HG02759 (cell line): ENCODE measurements around the gene BHMT.
"Not testable (repeated sequence)": the region's sequence is repeated elsewhere in the genome, so short reads cannot be mapped to it uniquely, and the experiment has no call there.

ENCODE experiments used
- ATAC-seq: cut with Tn5 transposase; IDR thresholded peaks from one replicate; pipeline ENCODE4 v1.9.1; 2021; ENCODE audit warnings: mild to moderate bottlenecking, moderate library complexity; ENCODE audit not compliant: unreplicated experiment

Gene BHMT

GRCh38 chr5:79168031-79168430 is 56.4 kb downstream of the BHMT start:
- no peak for ATAC-seq

- ATAC-seq = no peak
Measured at GRCh38 chr5:79170661-79171060, 59.1 kb downstream of the BHMT start.

- ATAC-seq = no peak
Measured at GRCh38 chr5:79171635-79172245, 60.1 kb downstream of the BHMT start.

- no peak for ATAC-seq
Measured at GRCh38 chr5:79172269-79172668, 60.7 kb downstream of the BHMT start.

GRCh38 chr5:79173626-79174025 is 62.0 kb downstream of the BHMT start:
- ATAC-seq = no peak

GRCh38 chr5:79180449-79180848 is 68.8 kb downstream of the BHMT start:
- not testable (repeated sequence) for ATAC-seq

GRCh38 chr5:79181419-79182022 is 69.9 kb downstream of the BHMT start:
- no peak for ATAC-seq
